Measurements from ENCODE around the gene SLC2A4.

SLC2A4 gene

DNA sequence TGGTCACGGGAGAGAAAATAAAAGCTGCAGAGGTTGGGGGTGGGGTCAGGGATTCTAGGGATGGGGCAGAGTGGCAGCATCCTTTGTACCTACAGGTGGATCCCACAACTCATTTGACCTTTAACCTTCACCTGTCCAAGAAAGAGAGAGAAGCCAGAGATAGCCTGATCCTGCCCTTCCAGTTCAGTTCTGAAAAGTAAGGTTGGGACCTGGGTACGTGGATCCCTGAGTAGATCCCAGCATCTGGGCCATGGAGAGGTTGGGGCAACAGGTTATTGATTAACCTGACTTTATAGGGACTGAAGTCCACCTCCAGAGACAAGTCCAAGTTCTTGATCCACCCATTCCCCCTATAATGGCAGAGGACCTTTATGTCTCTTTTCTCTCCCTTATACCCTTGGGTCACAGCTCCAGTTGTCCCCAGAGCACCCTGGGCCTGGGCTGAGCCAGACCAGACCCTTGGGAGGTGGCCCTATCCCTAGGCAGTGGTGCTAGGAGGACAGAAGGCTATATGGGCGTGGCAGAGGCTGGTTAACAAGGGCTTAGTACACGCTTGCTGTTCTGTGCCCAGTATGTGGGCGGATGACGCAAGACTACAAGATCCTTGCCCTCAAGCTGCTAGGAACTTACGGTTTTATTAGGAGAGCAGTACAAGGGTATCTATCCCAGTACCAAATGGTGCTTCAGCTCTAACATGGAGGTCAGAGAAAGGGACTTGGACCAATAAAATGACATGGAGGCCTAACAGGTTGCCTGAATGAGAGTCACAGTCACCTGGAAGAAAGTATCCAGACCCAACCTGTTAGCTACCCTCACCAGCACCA lies 22.6 kb upstream of the SLC2A4 start:
- no peak overlapping the region for H3K4me3 Mint-ChIP-seq
- H3K27me3 Mint-ChIP-seq (ENCODE audit: low read depth, poor library complexity) = peaks cover 53% of the 10 kb centered on the region
- H3K27ac Mint-ChIP-seq = no peak overlapping the region
- TF ChIP-seq, protein P1, sequence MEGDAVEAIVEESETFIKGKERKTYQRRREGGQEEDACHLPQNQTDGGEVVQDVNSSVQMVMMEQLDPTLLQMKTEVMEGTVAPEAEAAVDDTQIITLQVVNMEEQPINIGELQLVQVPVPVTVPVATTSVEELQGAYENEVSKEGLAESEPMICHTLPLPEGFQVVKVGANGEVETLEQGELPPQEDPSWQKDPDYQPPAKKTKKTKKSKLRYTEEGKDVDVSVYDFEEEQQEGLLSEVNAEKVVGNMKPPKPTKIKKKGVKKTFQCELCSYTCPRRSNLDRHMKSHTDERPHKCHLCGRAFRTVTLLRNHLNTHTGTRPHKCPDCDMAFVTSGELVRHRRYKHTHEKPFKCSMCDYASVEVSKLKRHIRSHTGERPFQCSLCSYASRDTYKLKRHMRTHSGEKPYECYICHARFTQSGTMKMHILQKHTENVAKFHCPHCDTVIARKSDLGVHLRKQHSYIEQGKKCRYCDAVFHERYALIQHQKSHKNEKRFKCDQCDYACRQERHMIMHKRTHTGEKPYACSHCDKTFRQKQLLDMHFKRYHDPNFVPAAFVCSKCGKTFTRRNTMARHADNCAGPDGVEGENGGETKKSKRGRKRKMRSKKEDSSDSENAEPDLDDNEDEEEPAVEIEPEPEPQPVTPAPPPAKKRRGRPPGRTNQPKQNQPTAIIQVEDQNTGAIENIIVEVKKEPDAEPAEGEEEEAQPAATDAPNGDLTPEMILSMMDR (IDR thresholded peaks at IDR 0.05) = no peak
- no peaks in the 10 kb centered on the region for H3K9me3 Mint-ChIP-seq
- DNase-seq = no peak
- peaks cover 42% of the 10 kb centered on the region for H3K36me3 Mint-ChIP-seq (ENCODE audit: low read depth)
- H3K4me1 Mint-ChIP-seq = peaks cover 26% of the 10 kb centered on the region

DNA sequence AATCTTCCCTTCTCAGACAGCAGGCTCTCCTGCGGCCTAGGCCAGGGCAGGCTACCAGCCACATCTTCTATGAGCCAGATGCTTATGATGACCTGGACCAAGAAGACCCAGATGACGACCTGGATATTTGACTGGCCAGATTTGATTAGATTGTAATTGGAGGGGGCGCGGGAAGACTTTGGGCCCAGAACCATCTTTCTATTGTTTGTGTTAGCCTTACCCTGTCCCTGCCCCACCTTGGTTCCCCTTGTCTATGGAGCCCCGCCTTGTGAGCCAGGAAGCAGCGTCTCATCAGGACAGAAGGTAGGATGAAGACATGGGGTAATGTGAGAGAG lies 22.0 kb upstream of the SLC2A4 start:
- peaks cover 41% of the 10 kb centered on the region for H3K36me3 Mint-ChIP-seq (ENCODE audit: low read depth)
- DNase-seq = no peak
- no peaks in the 10 kb centered on the region for H3K9me3 Mint-ChIP-seq
- peaks cover 26% of the 10 kb centered on the region for H3K4me1 Mint-ChIP-seq
- no peak overlapping the region for H3K27ac Mint-ChIP-seq
- no peak overlapping the region for H3K4me3 Mint-ChIP-seq
- peaks cover 58% of the 10 kb centered on the region for H3K27me3 Mint-ChIP-seq (ENCODE audit: low read depth, poor library complexity)
- TF ChIP-seq, protein P1 (IDR thresholded peaks at IDR 0.05) = no peak

DNA sequence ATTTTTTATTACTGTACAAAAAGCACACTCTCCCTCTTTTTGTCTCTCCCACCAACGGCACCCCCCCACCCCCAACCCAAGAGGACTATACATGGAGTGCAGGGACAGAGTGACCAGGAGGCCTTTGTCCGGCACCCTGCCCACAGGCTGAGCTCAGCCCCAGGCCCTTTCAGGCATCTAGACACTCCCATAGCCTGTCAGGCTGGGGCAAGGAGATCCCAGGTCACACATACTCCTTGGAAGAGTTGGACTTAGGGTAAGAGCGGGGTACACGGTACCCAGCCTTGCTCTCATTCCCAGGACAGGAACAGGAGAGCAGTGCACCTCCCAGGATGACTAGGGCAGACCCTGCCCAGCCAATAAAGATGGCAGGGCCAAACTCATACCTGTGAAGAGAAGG lies 21.4 kb upstream of the SLC2A4 start:
- Mint-ChIP-seq H3K9me3 (no peaks in the 10 kb centered on the region), H3K4me1 (peaks cover 22% of the 10 kb centered on the region), H3K27me3 (ENCODE audit: low read depth, poor library complexity) (peaks cover 61% of the 10 kb centered on the region), H3K36me3 (ENCODE audit: low read depth) (peaks cover 35% of the 10 kb centered on the region), H3K27ac (no peak overlapping the region), H3K4me3 (peak overlapping the region; percentile 52)
- DNase-seq = no peak
- TF ChIP-seq, protein P1 (IDR thresholded peaks at IDR 0.05) = no peak

DNA sequence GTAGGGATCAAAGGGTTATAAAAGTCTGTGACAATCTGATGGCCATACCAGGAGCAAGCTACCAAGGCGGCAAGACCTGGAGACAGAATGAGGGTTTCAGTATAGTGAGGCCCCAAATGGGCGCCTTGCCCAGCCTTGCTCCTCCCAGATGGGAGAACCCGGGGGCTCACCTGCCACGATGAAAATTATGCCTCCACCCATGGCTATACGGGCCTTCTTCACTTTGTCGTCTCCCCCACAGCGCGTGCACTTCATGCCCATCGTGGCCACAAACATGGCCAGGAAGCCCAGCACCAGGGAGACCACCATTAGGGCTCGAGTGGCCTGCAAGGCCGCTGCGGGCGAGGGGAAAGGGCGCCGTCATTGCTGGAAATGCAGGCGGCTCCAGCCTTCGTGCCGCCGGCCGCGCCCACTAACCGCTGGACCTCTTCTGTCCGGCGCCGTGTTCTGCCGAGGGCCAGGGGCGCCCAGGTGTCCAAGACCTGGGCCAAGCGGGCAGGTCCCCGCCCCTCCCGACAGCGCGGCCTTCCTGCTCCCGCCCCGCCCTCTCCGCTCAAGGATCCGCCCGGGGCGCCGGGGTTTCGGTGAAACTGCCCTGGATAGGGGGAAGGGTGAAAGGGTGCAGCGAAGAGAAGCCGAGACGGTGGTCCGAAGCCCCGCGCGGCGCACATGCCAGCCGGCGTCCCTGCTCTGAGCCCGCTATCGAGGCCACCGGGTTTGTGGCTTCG lies 20.7 kb upstream of the SLC2A4 start:
- TF ChIP-seq, protein P1 (IDR thresholded peaks at IDR 0.05) = no peak
- Mint-ChIP-seq H3K4me1 (peaks cover 22% of the 10 kb centered on the region), H3K4me3 (peak overlapping the region; percentile 70), H3K9me3 (no peaks in the 10 kb centered on the region), H3K27me3 (ENCODE audit: low read depth, poor library complexity) (peaks cover 66% of the 10 kb centered on the region), H3K27ac (no peak overlapping the region), H3K36me3 (ENCODE audit: low read depth) (peaks cover 35% of the 10 kb centered on the region)
- peak; percentile 56 for DNase-seq

DNA sequence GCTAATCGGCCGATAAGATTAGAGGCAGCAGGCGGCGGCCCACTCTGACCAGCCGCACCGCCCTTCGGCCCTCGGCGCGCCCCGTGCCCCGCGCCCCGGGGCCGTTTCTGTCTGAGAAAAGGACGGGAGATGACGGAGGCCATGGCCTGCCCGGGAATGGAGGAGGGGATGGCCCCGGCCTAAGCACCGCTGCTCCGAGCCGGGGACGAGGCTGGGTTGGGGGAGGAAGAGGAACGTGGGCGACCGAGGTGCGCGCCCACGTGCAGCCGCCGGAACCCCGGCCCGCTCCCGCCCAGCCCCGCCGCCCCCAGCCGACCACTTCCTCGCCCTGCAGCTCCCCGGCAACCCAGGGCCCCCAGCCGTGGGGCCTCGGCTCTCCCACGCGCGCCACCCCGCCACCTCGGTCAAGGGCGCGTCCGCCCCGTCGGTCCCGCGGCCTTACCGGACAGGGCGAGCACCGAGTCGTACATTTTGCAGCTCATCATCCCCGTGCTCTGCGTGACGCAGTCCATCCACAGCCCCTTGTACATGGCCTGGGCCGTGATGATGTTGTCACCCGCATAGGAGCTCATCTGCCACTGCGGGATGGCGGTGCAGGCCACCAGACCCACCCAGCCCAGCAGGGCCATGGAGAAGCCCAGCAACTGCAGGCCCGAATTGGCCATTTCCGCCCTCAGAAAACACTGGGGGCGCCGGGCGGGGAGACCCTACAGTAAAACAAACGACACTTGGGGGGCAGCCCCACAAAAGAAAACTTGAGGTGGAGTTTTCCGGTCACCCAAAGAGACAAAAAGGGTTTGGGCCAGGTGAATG lies 19.9 kb upstream of the SLC2A4 start:
- DNase-seq = peak; percentile 25
- H3K36me3 Mint-ChIP-seq (ENCODE audit: low read depth) = peaks cover 30% of the 10 kb centered on the region
- no peaks in the 10 kb centered on the region for H3K9me3 Mint-ChIP-seq
- H3K27ac Mint-ChIP-seq = no peak overlapping the region
- peaks cover 22% of the 10 kb centered on the region for H3K4me1 Mint-ChIP-seq
- TF ChIP-seq, protein P1 (IDR thresholded peaks at IDR 0.05) = no peak
- peaks cover 74% of the 10 kb centered on the region for H3K27me3 Mint-ChIP-seq (ENCODE audit: low read depth, poor library complexity)
- peak overlapping the region; percentile 70 for H3K4me3 Mint-ChIP-seq

All from nephron progenitor cell (in vitro differentiated cells).